Measurements from ENCODE around the gene LRRC8D.

DNA sequence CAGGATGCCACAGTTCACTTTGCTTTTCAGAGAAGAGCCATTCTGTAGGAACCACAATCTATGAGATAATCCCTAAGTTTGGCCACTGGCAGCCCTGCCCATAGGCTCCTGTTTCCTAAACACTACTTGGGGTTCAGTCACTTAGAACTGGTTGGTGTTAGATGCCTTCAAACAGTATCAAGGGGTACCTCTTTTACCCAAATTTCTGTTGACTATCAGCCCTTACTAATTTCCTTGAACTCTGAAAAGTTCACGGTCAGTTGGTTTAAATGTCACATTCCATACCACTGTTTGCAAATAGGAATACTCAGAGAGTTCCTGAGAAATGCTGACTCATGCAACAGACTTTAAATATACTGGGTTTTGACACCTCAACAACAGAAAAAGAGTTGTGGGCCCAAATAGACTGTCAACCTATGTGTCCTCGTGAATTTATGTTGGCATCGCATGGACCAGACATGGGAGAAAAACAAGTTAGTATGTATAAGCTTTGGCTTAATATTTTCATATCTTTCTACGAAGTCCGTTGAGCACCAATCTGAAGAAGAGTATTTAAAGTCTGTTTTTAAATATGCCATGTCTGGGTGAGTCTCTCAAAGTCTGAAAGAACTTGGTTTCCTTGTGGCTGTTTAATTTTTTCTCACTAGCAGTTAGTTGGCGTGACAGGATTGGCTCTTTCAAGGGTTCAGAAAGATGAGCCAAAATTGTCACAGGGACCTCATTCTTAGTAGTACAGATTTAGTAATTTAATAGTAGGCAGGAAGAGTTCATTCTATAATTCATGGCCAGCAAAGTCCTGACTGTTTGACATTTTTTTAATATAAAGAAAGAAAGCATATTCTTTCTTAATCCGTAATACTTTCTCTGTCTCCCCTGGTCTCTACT lies 117.6 kb downstream of the LRRC8D start:
- TF ChIP-seq POLR2A (IDR thresholded peaks at IDR 0.05; ENCODE audit: low read depth, low read length) (no peak), POLR2AphosphoS5 (IDR thresholded peaks at IDR 0.05; ENCODE audit: low read depth, low read length) (no peak), TAF1 (IDR thresholded peaks at IDR 0.05; ENCODE audit: borderline replicate concordance, low read depth, low read length) (no peak)

Data from GM12892 (cell line).